Measurements from ENCODE around the gene ARMC8.

The ARMC8 gene

DNA sequence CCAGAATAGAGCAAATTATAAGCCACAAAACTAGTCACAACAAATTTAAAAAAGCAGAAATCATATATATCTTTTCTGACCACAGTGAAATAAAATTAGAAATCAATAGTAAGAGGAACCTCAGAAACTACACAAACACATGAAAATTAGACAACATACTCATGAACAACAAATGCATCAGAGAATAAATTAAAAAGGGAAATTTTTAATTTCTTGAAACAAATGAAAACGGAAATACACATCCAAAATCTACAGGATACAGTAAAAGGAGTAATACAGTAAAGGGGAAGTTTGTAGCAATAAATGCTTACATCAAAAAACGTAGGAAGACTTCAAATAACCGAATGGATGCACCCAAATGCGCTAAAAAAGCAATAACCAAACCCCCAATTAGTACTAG lies 123.4 kb downstream of the ARMC8 start:
- DNase-seq (ENCODE audit: low spot score), result no peak

DNA sequence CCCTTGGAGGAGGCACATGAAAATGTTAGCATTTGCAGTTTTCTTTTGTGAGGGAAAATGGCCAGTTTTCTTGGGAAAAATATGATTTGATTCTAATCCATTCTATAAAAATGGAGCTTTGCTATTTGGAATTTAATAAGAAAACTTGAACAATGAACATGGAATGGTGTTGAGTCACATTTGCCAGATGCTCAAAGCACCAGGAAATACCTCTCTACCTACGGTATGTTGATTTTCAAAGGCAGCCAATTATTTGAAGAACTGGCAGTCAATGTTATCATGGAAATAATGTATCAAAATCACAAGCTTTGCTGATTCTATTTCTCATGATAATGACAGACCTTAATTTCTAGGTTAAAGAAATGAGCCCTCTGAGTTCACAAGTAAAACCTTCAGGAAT lies 127.7 kb downstream of the ARMC8 start:
- DNase-seq (ENCODE audit: low spot score), result no peak

DNA sequence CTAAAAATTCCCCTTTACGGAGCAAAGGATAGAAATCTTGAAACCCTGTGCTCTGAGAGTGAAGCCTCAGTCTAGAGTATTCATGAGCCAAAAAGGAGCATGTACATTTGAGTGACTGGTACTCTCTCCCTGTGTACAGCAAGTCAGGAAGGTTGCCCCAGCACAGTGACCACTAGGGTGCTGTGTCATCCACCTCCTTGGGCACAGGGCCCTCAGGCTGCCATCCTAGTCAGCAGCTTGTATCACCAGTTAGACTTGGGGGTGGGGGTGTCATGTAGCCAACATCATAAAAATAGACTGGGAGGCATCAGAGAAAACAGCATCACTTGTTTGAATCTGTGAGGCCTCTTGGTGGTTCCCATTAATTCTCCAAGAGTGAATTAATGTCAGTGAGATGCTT lies 130.6 kb downstream of the ARMC8 start:
- no peak for DNase-seq (ENCODE audit: low spot score)

DNA sequence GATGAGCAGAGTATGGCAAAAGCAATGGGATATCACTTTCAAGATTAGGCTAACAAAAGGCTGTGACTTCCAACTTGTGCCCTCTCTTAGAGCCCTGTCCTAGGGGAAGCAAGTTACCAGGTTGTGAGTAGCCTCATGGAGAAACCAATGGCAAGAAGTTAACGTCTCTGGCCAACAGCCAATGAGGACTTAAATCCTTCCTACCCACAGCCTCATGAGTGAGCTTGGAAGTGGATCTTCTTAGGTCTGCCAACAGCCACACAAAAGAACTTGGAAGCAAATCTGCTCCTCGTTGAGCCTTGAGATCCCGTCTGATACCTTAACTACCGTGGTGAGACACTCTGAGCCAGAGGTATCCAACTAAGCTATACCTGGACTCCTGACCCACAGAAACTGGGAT lies 136.9 kb downstream of the ARMC8 start:
- no peak for DNase-seq (ENCODE audit: low spot score)

DNA sequence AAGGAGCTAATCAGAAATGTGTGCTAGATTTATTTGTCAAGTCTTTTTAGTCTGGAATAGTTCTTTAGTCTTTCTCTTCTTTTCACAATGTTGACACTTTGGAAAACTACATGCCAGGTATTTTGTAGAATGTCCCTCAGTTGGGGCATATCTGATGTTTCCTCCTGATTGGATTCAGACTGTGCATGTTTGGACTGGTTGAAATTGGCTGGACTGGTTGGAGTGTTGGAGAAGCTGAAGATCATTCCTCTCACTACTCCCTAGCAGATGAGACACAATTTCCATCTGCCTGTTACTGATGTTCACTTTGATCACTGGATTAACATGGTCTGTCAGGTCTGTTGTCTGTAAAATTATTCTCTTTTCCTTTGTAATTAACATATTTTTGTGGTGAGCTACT lies 138.9 kb downstream of the ARMC8 start:
- no peak for DNase-seq (ENCODE audit: low spot score)

- no peak for DNase-seq (ENCODE audit: low spot score)
These were observed 139.9 kb downstream of the ARMC8 start for GRCh38 chr3:138326866-138327595.

- DNase-seq (ENCODE audit: low spot score), result no peak
These were observed 140.7 kb downstream of the ARMC8 start for GRCh38 chr3:138327831-138328230.

DNA sequence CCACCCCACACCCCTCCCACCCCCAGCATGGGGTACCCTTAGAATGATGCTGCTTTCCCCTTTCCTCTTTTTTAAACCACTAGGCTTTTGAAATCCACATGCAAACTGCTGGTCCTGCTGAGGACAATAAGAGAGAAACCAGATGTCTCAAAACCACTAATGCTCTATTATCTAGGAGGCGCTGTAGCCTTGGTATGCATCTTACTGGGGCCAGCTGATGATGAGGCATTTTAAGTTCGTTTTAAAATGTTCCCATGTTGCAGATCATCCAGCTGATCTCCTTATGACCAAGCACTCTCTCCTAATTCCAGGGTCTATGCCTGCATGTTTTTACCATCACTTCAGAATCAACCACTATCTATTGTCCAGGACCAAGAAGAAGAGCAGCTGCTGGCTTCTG lies 141.2 kb downstream of the ARMC8 start:
- DNase-seq (ENCODE audit: low spot score), result peak; percentile 64

DNA sequence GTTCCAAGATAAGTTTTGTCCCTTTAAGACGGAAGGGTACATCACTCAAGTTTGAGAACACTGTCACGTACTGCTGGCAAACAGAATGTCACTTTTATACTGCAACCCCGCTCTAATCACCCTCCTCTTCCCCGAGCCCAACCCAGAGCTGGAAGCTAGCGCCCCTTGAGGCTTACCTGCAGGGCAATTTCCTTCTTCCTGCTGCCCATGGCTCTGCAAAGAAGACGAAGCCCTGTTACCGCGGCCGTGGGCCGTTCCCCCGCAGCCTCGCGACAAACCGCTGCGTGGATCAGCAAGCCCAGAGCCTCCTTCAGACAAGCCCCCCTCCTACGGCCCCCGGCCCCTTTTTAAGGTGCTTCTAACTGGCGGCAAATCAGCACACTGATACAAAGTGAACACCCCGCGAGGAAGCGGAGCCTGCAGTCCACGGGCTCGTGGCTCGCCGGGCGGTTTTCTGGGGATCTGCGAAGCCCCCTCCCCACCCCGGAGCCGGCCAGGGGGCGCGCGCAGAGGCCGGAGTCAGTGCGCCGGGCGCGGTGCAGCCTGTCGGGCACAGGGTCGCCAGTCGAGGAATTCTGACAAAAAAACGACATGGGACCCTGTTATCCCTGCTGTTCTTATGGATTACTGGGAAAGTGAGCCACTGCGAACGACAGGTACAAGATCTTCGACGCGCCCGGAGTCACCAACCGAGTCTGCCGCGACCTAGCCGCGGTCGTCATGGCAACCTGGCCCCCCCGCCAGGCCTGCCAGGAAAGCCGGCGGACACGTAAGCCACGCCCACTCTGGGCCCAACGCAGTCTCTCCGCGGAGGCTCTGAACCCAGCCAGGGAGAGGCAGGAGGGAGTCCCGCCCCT lies 142.3 kb downstream of the ARMC8 start, which contains the start of gene NME9:
NME9 (minus strand) TSS at position 725 of the 857 bp plus-strand sequence; CDS start at position 209, 516 bp downstream.
- DNase-seq (ENCODE audit: low spot score), result peak; percentile 87

DNA sequence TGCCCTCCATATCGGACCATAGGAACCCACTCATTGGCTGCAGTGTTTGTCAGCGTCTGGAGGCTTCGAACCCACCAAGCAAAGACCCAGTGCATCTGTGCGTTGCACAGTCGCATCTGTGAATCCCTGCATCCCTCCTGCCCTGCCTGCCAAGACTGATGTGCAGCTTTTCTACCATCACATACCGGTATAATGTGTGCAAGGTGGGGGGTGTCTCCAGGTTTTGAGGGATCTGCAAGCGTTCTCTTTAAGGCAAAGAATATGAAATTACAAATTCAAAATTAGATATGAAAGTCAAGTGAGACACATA lies 142.8 kb downstream of the ARMC8 start:
- DNase-seq (ENCODE audit: low spot score), result no peak

GRCh38 chr3:138331143-138331894 lies 144.2 kb downstream of the ARMC8 start:
- peak; percentile 33 for DNase-seq (ENCODE audit: low spot score)

DNA sequence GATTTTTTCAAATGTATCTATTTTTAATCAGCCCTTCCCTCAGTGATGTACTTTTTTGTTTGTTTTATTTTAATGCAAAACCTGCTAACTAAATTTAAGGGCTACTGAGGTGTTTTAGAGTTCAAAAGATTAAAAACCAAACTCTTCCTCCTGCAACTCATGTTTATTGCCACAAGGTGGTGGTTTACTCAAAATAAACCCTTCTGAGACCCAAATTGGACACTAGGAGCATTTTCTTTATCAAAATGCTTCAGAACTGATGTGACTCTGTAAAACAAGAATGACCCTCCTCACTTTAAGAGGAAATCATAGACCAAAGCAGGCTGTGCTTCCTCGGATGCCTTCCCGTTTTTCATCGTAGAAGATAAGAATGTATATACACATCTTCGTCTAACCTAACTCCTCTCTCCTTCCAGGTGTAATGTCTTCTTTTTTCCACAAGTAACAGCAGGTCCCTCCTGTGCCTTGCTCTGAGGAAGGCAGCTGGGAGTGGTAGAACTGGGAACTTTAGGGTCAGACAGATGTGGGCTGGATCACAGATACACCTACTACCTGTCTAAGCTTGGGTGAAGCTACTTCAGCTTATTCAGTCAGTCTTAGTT lies 145.5 kb downstream of the ARMC8 start:
- peak; percentile 63 for DNase-seq (ENCODE audit: low spot score)

- DNase-seq (ENCODE audit: low spot score), result no peak
These were observed 147.5 kb downstream of the ARMC8 start for GRCh38 chr3:138334608-138335007.

- DNase-seq (ENCODE audit: low spot score), result no peak
These were observed 149.4 kb downstream of the ARMC8 start for GRCh38 chr3:138336454-138336999.

DNA sequence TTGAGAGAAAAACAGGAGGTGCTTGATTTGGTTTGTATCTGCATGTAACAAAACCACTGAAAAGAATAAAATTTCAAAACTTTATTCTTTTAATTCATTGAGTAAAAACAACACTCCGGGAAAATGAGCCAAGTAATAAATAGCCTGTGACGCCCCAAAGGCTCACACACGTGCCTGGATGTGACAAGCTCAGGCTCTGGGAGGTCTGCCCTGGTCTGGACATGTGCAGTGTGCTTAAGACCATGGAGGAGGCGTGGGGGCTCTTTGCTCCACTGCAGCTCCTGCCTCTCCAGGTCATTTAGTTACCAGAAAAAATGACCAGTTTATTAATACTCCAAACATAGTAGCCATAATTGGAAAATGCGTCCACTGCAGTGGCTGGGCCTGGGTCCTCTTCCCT lies 151.1 kb downstream of the ARMC8 start:
- no peak for DNase-seq (ENCODE audit: low spot score)

DNA sequence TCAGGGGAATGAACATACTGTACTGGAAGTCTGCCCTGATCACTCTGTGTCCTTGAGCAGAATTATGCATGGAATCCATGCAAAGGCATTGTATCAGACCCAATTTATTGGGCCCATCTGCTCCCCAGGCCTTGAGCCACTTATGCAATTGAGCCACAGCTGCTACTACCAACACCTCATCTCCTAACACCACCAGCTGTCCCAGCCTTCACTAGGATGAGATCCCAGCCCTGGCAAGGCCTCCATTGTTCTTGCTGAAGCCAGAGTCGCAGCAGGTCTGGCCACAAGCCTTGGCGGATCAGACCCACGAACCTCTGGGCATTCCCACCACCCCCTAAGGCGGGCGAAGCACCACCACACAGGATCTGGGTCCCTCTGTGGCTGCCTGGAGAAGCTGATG lies 151.7 kb downstream of the ARMC8 start:
- DNase-seq (ENCODE audit: low spot score), result no peak

- no peak for DNase-seq (ENCODE audit: low spot score)
These were observed 153.4 kb downstream of the ARMC8 start for GRCh38 chr3:138340511-138340910.

GRCh38 chr3:138344754-138345153 lies 157.7 kb downstream of the ARMC8 start:
- no peak for DNase-seq (ENCODE audit: low spot score)

Measured in AG08395 (cell line).